ENCODE data around the gene CEP152.

DNA sequence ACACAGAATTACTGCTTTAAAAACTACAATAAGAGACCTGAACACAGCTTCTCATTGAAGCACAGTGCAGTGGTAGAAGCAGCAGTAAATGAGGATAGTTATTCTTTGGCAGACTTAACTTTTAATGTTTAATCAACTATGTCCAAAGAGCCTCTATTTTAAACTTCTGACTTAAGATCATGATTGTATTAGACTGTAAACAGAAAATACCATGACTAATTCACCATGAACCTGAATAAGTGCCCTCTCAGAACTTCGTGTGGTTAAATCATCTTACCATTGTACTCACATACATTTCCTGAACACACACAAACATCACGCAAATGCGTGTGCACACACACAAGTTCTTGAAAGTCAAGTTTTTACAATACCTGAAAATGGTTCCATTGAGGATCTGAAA is 13.9 kb downstream of the CEP152 start:
- no peak for TF ChIP-seq POLR2A (IDR thresholded peaks at IDR 0.05)
- TF ChIP-seq, protein P1, sequence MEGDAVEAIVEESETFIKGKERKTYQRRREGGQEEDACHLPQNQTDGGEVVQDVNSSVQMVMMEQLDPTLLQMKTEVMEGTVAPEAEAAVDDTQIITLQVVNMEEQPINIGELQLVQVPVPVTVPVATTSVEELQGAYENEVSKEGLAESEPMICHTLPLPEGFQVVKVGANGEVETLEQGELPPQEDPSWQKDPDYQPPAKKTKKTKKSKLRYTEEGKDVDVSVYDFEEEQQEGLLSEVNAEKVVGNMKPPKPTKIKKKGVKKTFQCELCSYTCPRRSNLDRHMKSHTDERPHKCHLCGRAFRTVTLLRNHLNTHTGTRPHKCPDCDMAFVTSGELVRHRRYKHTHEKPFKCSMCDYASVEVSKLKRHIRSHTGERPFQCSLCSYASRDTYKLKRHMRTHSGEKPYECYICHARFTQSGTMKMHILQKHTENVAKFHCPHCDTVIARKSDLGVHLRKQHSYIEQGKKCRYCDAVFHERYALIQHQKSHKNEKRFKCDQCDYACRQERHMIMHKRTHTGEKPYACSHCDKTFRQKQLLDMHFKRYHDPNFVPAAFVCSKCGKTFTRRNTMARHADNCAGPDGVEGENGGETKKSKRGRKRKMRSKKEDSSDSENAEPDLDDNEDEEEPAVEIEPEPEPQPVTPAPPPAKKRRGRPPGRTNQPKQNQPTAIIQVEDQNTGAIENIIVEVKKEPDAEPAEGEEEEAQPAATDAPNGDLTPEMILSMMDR (IDR thresholded peaks at IDR 0.05), result no peak

All from uterus (tissue), 2 donors.